Measurements from ENCODE around the gene GRIK1.

The GRIK1 gene

GRCh38 chr21:29585462-29585861 lies 354.3 kb downstream of the GRIK1 start:
- Histone ChIP-seq H3K79me2 (ENCODE audit: insufficient read depth, low read length) (no peaks in the 10 kb centered on the region), H3K9me3 (ENCODE audit: insufficient read depth, low read depth, low read length) (no peaks in the 10 kb centered on the region), H3K36me3 (ENCODE audit: insufficient read depth, low read length) (no peaks in the 10 kb centered on the region), H4K20me1 (ENCODE audit: insufficient read depth, low read length, poor library complexity, severe bottlenecking) (no peaks in the 10 kb centered on the region), H3F3A (ENCODE audit: low read depth) (no peaks in the 10 kb centered on the region), H3K9ac (ENCODE audit: low read depth, low read length, poor library complexity, severe bottlenecking) (no peak overlapping the region), H3K27me3 (ENCODE audit: insufficient read depth, low read length, poor library complexity, severe bottlenecking) (no peaks in the 10 kb centered on the region), H3K4me2 (ENCODE audit: low read depth, low read length, poor library complexity, severe bottlenecking) (no peak overlapping the region), H3K4me3 (ENCODE audit: low read length, poor library complexity, severe bottlenecking) (no peak overlapping the region), H3K4me1 (ENCODE audit: insufficient read depth, low read length, poor library complexity, severe bottlenecking) (no peaks in the 10 kb centered on the region), H3K9me2 (replicated peaks; ENCODE audit: low read depth, low read length) (no peaks in the 10 kb centered on the region), H2AFZ (ENCODE audit: low read length) (no peak overlapping the region)
- TF ChIP-seq CTCF (conservative IDR thresholded peaks at IDR 0.05; ENCODE audit: low read length) (no peak), EZH2phosphoT487 (IDR thresholded peaks at IDR 0.05; ENCODE audit: borderline replicate concordance) (no peak)

- Histone ChIP-seq H3K4me2 (ENCODE audit: low read depth, low read length, poor library complexity, severe bottlenecking) (no peak overlapping the region), H3K4me1 (ENCODE audit: insufficient read depth, low read length, poor library complexity, severe bottlenecking) (no peaks in the 10 kb centered on the region), H3K9ac (ENCODE audit: low read depth, low read length, poor library complexity, severe bottlenecking) (no peak overlapping the region), H3K27me3 (ENCODE audit: insufficient read depth, low read length, poor library complexity, severe bottlenecking) (no peaks in the 10 kb centered on the region), H3K4me3 (ENCODE audit: low read length, poor library complexity, severe bottlenecking) (no peak overlapping the region), H3F3A (ENCODE audit: low read depth) (no peaks in the 10 kb centered on the region), H3K9me3 (ENCODE audit: insufficient read depth, low read depth, low read length) (no peaks in the 10 kb centered on the region), H3K79me2 (ENCODE audit: insufficient read depth, low read length) (no peaks in the 10 kb centered on the region), H3K9me2 (replicated peaks; ENCODE audit: low read depth, low read length) (no peaks in the 10 kb centered on the region), H4K20me1 (ENCODE audit: insufficient read depth, low read length, poor library complexity, severe bottlenecking) (no peaks in the 10 kb centered on the region), H3K36me3 (ENCODE audit: insufficient read depth, low read length) (no peaks in the 10 kb centered on the region), H2AFZ (ENCODE audit: low read length) (no peak overlapping the region)
- TF ChIP-seq EZH2phosphoT487 (IDR thresholded peaks at IDR 0.05; ENCODE audit: borderline replicate concordance) (no peak), CTCF (conservative IDR thresholded peaks at IDR 0.05; ENCODE audit: low read length) (no peak)
Observed at GRCh38 chr21:29583424-29583924, 356.3 kb downstream of the GRIK1 start.

- TF ChIP-seq EZH2phosphoT487 (IDR thresholded peaks at IDR 0.05; ENCODE audit: borderline replicate concordance) (no peak), CTCF (conservative IDR thresholded peaks at IDR 0.05; ENCODE audit: low read length) (no peak)
- Histone ChIP-seq H3K9ac (ENCODE audit: low read depth, low read length, poor library complexity, severe bottlenecking) (no peak overlapping the region), H3K27me3 (ENCODE audit: insufficient read depth, low read length, poor library complexity, severe bottlenecking) (no peaks in the 10 kb centered on the region), H3K79me2 (ENCODE audit: insufficient read depth, low read length) (no peaks in the 10 kb centered on the region), H3K4me1 (ENCODE audit: insufficient read depth, low read length, poor library complexity, severe bottlenecking) (no peaks in the 10 kb centered on the region), H4K20me1 (ENCODE audit: insufficient read depth, low read length, poor library complexity, severe bottlenecking) (no peaks in the 10 kb centered on the region), H3K36me3 (ENCODE audit: insufficient read depth, low read length) (no peaks in the 10 kb centered on the region), H3K9me2 (replicated peaks; ENCODE audit: low read depth, low read length) (no peaks in the 10 kb centered on the region), H2AFZ (ENCODE audit: low read length) (no peak overlapping the region), H3K9me3 (ENCODE audit: insufficient read depth, low read depth, low read length) (no peaks in the 10 kb centered on the region), H3F3A (ENCODE audit: low read depth) (no peaks in the 10 kb centered on the region), H3K4me2 (ENCODE audit: low read depth, low read length, poor library complexity, severe bottlenecking) (no peak overlapping the region), H3K4me3 (ENCODE audit: low read length, poor library complexity, severe bottlenecking) (no peak overlapping the region)
Observed at GRCh38 chr21:29582855-29583254, 356.9 kb downstream of the GRIK1 start.

All from Loucy (cell line).